Measurements from ENCODE around the gene GPAM. TPM values are rescaled to one million over a fixed set of nuclear protein-coding genes. Genes with fewer than 3 reads are reported as not detected.

The GPAM gene
- total RNA-seq, 1 donor from 2014 or later, result 7.7 TPM

Other genes with a start within 250 kb of the GPAM start
- not detected in 2 replicates for gene TECTB, start 99.6 kb upstream of the GPAM start, total RNA-seq
- 39.7 and 45.9 TPM in 2 replicates for gene ACSL5, start 190.4 kb upstream of the GPAM start, total RNA-seq